Myocyte (in vitro differentiated cells): ENCODE data around the gene RETREG3. TPM values are rescaled to one million over a fixed set of nuclear protein-coding genes. Genes with fewer than 3 reads are reported as not detected.
A peak's percentile ranks its signal among the peaks of the same experiment; 100 is the strongest.
"Not testable (repeated sequence)": the region's sequence is repeated elsewhere in the genome, so short reads cannot be mapped to it uniquely, and the experiment has no call there.

Source experiments
- DNase-seq: peaks from one replicate; pipeline ENCODE4 v3.0.0-alpha.2; 2012; ENCODE audit warnings: low read depth
- polyA plus RNA-seq: library from polyadenylated mRNA; unstranded; fragments of >200 nt; gene quantifications from one replicate; pipeline ENCODE4 v1.2.1, GENCODE V29; 2012; ENCODE audit warnings: missing spikeins
- total RNA-seq: library from RNA; depleted of rRNA; stranded (reverse); fragments of >200 nt; gene quantifications from 2 replicates; pipeline ENCODE4 v1.2.3, GENCODE V29; 2014

The RETREG3 gene
- 44.5 and 60.6 TPM in 2 replicates for total RNA-seq
- 25.0 TPM for polyA plus RNA-seq

DNA sequence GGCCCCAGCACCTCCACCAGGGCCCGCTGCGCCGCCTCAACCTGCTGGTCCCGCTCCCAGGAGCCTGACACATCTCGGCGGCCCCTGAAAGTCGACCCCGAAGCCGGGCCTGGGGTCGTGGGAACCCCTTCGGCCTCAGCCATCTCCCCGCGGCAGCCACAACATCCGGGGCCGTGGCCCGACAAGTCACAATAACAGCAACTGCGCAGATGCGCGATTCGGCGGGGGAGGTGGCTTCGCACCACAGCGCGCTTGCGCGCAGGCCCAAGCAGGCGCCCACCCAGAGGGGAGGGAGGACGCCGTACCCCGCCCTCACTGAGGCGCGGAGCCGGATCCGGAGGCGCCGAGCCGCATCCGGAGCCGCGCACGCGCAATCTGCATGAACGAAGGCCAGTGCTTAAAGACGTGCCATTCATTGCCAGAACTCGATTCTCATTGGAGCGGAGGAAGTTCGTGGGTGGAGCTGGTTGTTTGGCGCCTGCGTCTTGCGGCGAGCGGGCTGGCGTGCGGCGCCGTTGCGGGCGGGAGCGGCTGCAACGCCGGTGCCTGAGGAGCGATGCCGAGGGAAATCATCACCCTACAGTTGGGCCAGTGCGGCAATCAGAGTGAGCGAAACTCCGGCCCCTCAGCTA, at the start of gene RETREG3, which contains the start of gene TUBG1:
Gene RETREG3, minus strand, starts transcription at position 193 of the 632 bp plus-strand sequence. Its CDS starts 50 bp downstream, at position 143.
Gene TUBG1, plus strand, starts transcription at position 502 of the 632 bp plus-strand sequence. Its CDS starts 55 bp downstream, at position 557.
- DNase-seq, result peak; percentile 100

DNA sequence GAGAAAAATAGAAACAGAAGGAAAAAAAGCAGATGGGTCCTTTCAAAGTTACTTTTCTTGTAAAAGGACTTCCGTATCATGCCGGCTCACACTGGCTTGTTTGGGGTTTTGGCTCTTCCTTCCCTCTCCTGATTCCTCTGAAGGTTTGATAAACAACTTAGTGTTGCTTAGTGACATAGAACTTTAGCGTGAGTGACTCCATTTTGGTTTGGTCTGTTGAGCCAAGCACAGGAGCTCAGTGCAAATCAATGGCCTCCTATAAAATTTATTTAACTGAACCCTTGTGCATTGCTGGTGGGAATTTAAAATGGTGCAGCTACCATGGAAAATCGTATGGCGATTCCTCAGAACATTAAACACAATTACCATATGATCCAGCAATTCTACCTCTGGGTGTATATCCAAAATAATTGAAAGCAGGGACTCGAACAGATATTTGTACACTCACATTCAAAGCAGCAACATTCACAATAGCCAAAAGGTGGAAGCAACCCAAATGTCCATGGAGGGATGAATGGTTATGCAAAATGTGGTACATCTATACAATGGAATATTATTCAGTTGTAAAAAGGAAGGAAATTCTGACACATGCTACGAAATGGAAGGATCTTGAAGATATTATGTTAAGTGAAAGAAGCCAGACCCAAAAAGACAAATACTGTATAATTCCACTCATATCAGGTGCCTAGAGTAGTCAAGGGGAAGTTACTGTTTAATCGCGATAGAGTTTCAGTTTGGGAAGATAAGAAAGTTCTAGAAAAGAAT, 48.8 kb upstream of the RETREG3 start:
- DNase-seq, result no peak

DNA sequence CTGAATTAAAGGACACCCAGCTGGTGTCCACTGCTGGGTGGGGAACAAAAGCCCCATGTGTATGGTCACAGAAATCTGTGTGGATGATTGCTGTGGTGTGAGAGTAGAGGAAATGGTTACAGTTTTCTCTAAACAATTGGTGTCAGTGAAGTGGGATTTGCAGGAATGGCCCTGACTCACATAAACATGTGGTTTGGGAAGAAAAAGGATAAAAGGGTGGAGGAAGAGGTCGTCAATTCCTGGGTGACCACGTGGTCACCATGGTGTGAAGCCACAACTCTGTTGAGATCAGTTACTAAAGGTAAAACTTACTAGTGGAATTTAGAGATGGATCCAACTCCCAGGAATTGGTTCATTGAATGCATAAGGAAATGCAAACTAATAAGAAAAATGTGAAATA, 46.4 kb upstream of the RETREG3 start:
- DNase-seq, result no peak

DNA sequence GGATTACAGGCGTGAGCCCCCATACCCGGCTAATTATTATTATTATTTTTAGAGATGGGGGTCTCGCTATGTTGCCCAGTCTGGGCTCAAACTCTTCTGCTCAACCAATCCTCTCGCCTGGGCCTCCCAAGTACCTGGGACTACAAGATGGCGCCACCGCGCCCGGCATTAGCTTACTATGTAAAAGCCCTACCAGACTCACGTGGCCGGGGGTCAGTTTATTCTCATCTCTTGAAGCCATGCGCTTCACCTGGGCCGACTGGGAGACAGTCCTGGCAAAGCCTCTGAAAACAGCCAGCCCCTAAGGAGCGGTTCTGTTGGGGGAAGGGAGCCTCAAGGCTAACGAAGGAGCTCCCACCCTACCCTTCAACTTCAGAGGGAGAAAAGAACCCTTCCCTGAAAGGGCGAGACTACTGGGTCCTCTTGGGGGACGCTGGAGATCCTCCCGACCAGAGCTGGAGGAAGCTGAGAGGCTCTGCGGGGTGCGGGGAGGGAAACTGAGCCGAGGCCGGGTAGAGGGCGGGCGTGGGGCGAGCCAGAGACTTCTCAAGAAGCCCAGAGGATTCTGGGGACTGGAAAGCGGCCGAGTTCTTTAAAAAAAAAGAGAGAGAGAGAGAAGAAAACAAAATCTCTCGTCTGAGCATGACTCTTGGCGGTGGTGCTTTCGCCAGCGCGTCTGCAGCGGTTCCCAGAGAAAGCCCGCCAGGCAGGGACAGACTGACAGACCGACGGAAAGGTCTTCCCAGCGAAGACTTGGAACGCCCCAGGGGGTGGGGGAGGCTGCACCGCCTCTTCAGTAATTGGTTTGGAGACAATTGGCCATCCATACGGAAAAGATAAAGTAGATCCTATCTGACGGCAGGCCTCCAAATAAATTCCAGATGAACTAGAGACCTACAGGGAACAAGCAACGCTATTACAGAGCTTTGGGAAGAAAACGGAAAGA, 44.3 kb upstream of the RETREG3 start:
- DNase-seq, result no peak

DNA sequence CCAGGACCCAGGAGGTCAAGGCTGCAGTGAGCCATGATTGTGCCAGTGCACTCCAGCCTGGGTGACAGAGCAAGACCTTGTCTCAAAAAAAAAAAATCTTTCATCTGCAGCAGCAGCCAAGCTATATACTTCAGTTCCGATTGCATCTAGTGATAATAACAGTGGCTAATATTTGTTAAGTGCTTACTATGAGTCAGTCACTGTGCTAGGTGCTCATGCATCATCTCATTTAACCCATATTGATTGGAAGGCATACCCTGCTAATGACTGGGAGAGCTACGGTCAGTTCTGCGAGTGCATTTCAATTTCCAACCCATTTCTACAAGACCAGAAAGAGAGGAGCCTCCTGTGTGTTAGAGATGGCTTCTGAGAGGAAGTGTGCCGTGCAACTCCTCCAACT, 42.2 kb upstream of the RETREG3 start:
- DNase-seq, result no peak

DNA sequence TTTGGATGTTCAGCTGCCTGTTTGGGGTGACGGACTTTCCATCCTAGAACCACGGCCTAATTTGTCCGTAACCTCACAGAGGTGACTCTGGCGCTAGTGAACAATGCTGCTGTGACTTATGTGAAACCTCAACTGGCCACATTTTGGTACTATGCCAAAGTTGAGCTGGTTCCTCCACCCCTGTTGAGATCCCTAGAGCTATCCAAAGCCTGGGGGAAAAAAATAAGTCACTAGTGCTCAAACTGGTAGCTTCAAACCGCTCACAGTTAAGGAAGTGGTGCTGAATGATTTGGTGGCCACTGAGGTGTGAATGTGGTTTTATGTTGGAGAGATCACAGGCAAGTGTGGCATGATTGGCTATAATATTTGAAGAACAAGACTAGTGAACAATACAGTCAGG, 38.6 kb upstream of the RETREG3 start:
- peak; percentile 23 for DNase-seq

DNA sequence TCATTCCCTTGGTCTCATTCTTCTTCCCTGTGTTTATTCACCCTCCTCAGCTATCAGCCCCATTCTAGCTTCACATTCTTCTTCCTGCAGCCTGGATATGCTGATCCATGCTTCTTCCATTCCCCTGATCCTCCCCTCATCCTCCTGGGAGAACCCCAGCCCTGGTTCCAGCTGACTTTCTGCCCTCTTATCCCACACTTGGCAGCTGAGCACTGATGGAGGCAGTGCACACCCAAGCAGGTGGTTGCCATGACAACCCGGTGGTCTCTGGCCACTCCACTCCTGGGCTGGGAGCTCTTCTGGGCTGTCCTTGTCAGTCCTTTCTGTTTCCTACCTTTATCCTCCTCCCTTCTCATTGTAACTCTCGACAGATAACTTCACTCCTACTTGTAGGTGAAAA, 33.2 kb upstream of the RETREG3 start:
- DNase-seq, result no peak

DNA sequence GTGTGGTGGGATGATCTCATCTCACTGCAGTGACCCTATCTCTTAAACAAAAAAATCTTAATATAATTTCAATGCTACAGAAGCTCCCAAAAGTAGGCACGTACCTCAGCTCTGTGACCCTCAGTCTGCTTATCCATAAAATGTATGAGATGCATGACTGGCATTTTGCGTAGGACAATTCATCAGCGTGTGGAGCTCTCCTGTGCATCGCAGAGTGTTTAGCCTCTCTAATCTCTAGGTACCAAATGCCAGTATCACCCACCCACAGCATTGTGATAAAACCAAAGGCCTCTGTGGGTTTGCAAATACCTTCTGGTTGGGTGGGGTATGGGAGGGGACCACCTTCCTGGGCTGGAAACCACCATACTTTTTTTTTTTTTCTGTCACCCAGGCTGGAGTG, 30.9 kb upstream of the RETREG3 start:
- no peak for DNase-seq

DNA sequence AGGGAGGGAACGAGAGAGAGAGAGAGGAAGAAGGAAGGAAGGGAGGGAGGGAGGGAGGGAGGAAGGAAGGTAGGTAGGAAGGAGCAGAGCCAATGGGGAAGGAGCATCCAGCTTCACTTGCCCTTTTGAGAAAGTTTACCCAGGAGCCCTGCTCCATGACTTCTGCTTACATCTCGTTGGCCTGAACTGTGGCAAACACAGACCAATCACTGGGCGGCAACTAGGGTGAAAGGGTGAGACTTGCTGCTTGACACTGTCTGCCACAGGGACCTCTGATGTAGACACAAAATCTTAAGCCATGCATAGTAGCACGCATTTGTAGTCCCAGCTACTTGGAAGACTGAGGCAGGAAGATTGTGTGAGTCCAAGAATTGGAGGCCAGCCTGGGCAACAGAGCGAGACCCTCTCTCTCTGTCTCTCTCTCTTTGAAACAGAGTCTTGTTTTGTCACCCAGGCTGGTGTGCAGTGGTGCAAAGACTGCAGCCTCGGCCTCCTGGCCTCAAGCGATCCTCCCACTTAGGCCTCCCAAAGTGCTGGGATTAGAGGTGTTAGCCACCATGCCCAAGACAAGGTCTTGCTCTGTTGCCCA, 30.4 kb upstream of the RETREG3 start:
- DNase-seq, result no peak

- no peak for DNase-seq
Measured at GRCh38 chr17:42632949-42633444, 23.8 kb upstream of the RETREG3 start.

- no peak for DNase-seq
Measured at GRCh38 chr17:42629411-42630009, 20.3 kb upstream of the RETREG3 start.

DNA sequence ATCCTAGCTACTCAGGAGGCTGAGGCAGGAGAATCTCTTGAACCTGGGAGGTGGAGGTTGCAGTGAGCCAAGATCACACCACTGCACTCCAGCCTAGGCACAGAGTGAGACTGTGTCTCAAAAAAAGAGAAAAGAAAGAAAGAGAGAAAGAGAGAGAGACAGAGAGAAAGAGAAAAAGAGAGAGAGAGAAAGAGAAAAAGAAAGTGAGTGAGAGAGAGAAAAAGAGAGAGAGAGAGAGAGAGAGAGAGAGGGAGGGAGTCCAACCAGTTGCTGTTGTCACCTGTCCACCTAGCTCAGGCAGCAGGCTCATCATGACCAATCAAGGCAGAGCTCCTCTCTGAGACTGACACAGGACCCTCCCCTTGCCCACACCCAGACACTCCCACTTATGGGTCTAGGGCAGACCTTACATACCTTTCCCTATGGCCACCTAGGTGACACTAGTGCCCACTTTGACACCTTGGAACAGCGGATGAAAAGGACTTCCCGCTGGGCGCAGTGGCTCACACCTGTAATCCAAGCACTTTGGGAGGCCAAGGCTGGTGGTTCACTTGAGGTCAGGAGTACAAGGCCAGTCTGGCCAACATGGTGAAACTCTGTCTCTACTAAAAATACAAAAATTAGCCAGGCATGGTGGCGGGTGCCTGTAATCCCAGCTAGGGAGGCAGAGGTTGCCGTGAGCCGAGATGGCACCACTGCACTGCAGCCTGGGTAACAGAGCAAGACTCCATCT, 18.0 kb upstream of the RETREG3 start:
- DNase-seq, result not testable (repeated sequence)

DNA sequence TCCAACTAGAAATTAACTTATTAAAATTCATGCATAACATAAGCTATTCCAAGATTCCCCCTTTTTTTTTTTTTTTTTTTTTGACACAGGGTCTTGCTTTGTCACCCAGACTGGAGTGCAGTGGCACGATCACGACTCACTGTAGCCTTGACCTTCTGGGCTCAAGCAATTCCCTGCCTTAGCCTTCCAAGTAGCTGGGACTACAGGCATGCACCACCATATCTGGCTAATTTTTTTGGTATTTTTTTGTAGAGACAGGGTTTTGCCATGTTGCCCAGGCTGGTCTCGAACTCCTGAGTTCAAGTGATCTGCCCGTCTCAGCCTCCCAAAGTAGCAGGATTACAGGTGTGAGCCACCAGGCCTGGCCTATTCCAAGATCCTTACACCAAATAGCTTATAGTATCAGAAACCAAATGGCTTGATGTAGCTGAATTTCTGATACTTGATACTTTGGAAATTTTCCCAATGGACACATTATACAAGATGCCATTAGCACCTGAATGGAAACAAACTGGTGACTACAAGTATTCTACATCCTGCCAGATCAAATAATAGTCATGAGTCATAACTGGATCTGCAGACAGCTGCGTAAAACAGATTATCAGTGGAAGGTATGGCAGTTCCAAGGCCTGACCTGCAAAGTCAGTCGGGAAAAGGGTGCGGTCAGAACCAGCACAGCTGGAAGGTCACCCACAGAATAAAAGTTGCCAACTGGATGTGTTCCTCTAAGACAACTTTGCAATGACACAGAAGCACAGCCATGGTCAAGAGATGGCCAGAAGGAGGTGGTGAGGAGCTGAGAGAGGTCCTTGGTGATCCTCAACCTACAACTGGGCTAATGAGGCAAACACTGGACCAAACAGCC, 14.8 kb upstream of the RETREG3 start:
- DNase-seq, result peak; percentile 90

GRCh38 chr17:42623271-42623670, 14.1 kb upstream of the RETREG3 start:
- no peak for DNase-seq

- not testable (repeated sequence) for DNase-seq
Measured at GRCh38 chr17:42621987-42622386, 12.8 kb upstream of the RETREG3 start.

DNA sequence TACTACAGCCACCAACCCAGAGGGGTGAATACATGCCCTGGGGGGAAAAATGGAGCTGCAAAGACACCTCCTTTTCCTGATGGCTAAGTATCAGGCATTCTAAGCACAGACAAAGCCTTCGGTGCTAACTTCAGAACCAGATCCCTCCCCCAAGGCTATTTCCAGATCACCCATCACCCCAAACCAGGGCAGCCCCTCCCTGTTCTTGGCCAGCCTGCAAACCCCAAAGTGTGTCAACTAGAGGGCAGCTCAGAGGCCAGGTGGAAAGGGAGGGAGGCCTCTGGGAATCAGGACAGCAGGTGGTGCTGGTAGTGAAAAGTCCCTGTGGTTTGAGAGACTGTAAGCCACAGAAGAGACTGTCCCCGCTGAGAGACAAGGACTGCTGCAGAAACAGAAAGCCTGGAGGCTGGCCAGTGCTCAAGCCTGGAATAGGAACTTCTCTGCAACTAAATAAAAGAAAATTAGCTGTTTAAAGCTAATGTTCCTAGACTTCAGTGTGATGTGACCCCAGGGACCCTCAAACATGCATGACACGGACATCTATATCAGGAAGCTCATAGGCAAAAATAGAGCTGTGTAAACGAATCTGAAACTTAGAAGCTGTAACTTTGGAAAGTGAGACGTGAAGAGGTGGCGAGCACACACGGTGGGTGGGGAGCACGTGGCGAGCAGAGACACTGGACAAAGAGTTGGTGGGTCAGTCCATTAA, 9.4 kb upstream of the RETREG3 start:
- DNase-seq, result peak; percentile 99

DNA sequence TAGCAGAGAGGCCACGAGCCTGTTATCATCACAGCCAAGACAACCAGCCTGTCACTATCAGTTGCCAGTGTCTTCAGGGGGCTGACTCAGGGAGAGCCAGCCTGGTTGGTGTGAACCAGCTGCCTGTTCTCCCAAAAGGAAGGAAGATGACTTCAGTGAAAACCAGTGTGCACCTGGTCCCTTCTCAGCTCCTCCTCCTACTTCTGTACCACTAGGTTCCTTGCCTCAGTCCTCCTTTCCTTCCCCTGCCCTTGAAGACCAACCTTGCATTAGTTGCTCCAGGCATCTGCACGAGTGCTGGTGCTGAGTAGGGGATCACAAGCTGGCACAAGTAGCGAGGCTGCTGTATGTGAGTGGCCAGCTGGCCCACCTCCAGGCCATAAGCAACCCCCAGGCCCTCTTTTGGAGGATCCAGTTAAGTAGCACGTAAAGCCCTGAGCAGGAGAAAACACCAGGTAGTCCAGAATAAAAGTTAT, 8.8 kb upstream of the RETREG3 start:
- peak; percentile 73 for DNase-seq

GRCh38 chr17:42613699-42614295, 4.6 kb upstream of the RETREG3 start:
- DNase-seq, result no peak
